ENCODE data around the gene IFNLR1. TPM values are rescaled to one million over a fixed set of nuclear protein-coding genes. Genes with fewer than 3 reads are reported as not detected.

Gene IFNLR1
- total and polyA plus RNA-seq, 4 donors: 0.15 to 1.9 (median 0.32) TPM

- H3K27ac ChIP-seq (ENCODE audit: low read depth in 1 of 2, low read length in 2 of 2): no peak overlapping the region
- no peaks in the 10 kb centered on the region for H3K36me3 ChIP-seq (ENCODE audit: control insufficient read depth in 1 of 2, insufficient read depth in 2 of 2, low read length in 1 of 2)
- H3K4me1 ChIP-seq (ENCODE audit: control insufficient read depth in 1 of 2, insufficient read depth in 2 of 2, low read length in 2 of 2): no peaks in the 10 kb centered on the region
- WGBS, 2 donors: 69 to 71% methylated on average over 1 of the region's 1 CpG
- ATAC-seq (ENCODE audit: low FRiP score) (no peak), DNase-seq (no peak)
- no peaks in the 10 kb centered on the region for H3K9me3 ChIP-seq (ENCODE audit: control insufficient read depth, low read length)
- intact Hi-C loops (cut with DNase I): no loop called here
- peaks cover 0 to 2% of the 10 kb centered on the region in 2 donors for H3K27me3 ChIP-seq (ENCODE audit: control insufficient read depth in 1 of 2, insufficient read depth in 2 of 2, low read length in 1 of 2)
- no peak overlapping the region for H3K4me3 ChIP-seq (ENCODE audit: low read length in 2 of 2)
Observed at GRCh38 chr1:24222793-24223192, 35.7 kb upstream of the IFNLR1 start.

GRCh38 chr1:24222008-24222605 lies 35.0 kb upstream of the IFNLR1 start:
- intact Hi-C loops (cut with DNase I): no loop called here
- Histone ChIP-seq H3K27ac (ENCODE audit: low read depth in 1 of 2, low read length in 2 of 2) (no peak overlapping the region), H3K4me3 (ENCODE audit: low read length in 2 of 2) (no peak overlapping the region), H3K9me3 (ENCODE audit: control insufficient read depth, low read length) (no peaks in the 10 kb centered on the region), H3K27me3 (ENCODE audit: control insufficient read depth in 1 of 2, insufficient read depth in 2 of 2, low read length in 1 of 2) (peaks cover 0 to 2% of the 10 kb centered on the region in 2 donors), H3K36me3 (ENCODE audit: control insufficient read depth in 1 of 2, insufficient read depth in 2 of 2, low read length in 1 of 2) (no peaks in the 10 kb centered on the region), H3K4me1 (ENCODE audit: control insufficient read depth in 1 of 2, insufficient read depth in 2 of 2, low read length in 2 of 2) (no peaks in the 10 kb centered on the region)
- 46 to 47% methylated on average over 9 of the region's 9 CpGs for WGBS, 2 donors
- DNase-seq: no peak
- no peak for ATAC-seq (ENCODE audit: low FRiP score)

- ATAC-seq (ENCODE audit: low FRiP score) (no peak), DNase-seq (no peak)
- Histone ChIP-seq H3K4me1 (ENCODE audit: control insufficient read depth in 1 of 2, insufficient read depth in 2 of 2, low read length in 2 of 2) (no peaks in the 10 kb centered on the region), H3K27me3 (ENCODE audit: control insufficient read depth in 1 of 2, insufficient read depth in 2 of 2, low read length in 1 of 2) (peaks cover 0 to 2% of the 10 kb centered on the region in 2 donors), H3K4me3 (ENCODE audit: low read length in 2 of 2) (no peak overlapping the region), H3K36me3 (ENCODE audit: control insufficient read depth in 1 of 2, insufficient read depth in 2 of 2, low read length in 1 of 2) (no peaks in the 10 kb centered on the region), H3K27ac (ENCODE audit: low read depth in 1 of 2, low read length in 2 of 2) (no peak overlapping the region), H3K9me3 (ENCODE audit: control insufficient read depth, low read length) (no peaks in the 10 kb centered on the region)
- intact Hi-C loops (cut with DNase I): no loop called here
- 52 to 55% methylated on average over 2 of the region's 2 CpGs for WGBS, 2 donors
Observed at GRCh38 chr1:24221246-24221645, 34.2 kb upstream of the IFNLR1 start.

GRCh38 chr1:24216276-24217074 lies 29.4 kb upstream of the IFNLR1 start:
- DNase-seq: no peak
- 14 to 18% methylated on average over 11 to 14 of the region's 14 CpGs for WGBS, 2 donors
- H3K4me3 ChIP-seq (ENCODE audit: low read length in 2 of 2): no peak overlapping the region
- H3K27me3 ChIP-seq (ENCODE audit: control insufficient read depth in 1 of 2, insufficient read depth in 2 of 2, low read length in 1 of 2): no peaks in the 10 kb centered on the region
- no peaks in the 10 kb centered on the region for H3K9me3 ChIP-seq (ENCODE audit: control insufficient read depth, low read length)
- H3K36me3 ChIP-seq (ENCODE audit: control insufficient read depth in 1 of 2, insufficient read depth in 2 of 2, low read length in 1 of 2): no peaks in the 10 kb centered on the region
- H3K27ac ChIP-seq (ENCODE audit: low read depth in 1 of 2, low read length in 2 of 2): no peak overlapping the region
- ATAC-seq (ENCODE audit: low FRiP score): peak; percentile 33
- intact Hi-C loops (cut with DNase I): no loop called here
- no peaks in the 10 kb centered on the region for H3K4me1 ChIP-seq (ENCODE audit: control insufficient read depth in 1 of 2, insufficient read depth in 2 of 2, low read length in 2 of 2)

- Histone ChIP-seq H3K4me1 (ENCODE audit: control insufficient read depth in 1 of 2, insufficient read depth in 2 of 2, low read length in 2 of 2) (no peaks in the 10 kb centered on the region), H3K27me3 (ENCODE audit: control insufficient read depth in 1 of 2, insufficient read depth in 2 of 2, low read length in 1 of 2) (no peaks in the 10 kb centered on the region), H3K4me3 (ENCODE audit: low read length in 2 of 2) (no peak overlapping the region), H3K9me3 (ENCODE audit: control insufficient read depth, low read length) (no peaks in the 10 kb centered on the region), H3K27ac (ENCODE audit: low read depth in 1 of 2, low read length in 2 of 2) (no peak overlapping the region), H3K36me3 (ENCODE audit: control insufficient read depth in 1 of 2, insufficient read depth in 2 of 2, low read length in 1 of 2) (no peaks in the 10 kb centered on the region)
- DNase-seq (no peak), ATAC-seq (ENCODE audit: low FRiP score) (no peak)
- intact Hi-C loops (cut with DNase I): no loop called here
- 68 to 69% methylated on average over 6 of the region's 6 CpGs for WGBS, 2 donors
Observed at GRCh38 chr1:24215226-24215814, 28.2 kb upstream of the IFNLR1 start.

- Histone ChIP-seq H3K4me3 (ENCODE audit: low read length in 2 of 2) (no peak overlapping the region), H3K27me3 (ENCODE audit: control insufficient read depth in 1 of 2, insufficient read depth in 2 of 2, low read length in 1 of 2) (no peaks in the 10 kb centered on the region), H3K27ac (ENCODE audit: low read depth in 1 of 2, low read length in 2 of 2) (no peak overlapping the region), H3K9me3 (ENCODE audit: control insufficient read depth, low read length) (no peaks in the 10 kb centered on the region), H3K36me3 (ENCODE audit: control insufficient read depth in 1 of 2, insufficient read depth in 2 of 2, low read length in 1 of 2) (no peaks in the 10 kb centered on the region), H3K4me1 (ENCODE audit: control insufficient read depth in 1 of 2, insufficient read depth in 2 of 2, low read length in 2 of 2) (no peaks in the 10 kb centered on the region)
- DNase-seq (no peak), ATAC-seq (ENCODE audit: low FRiP score) (no peak)
- WGBS, 2 donors: 80 to 97% methylated on average over 1 to 2 of the region's 2 CpGs
- intact Hi-C loops (cut with DNase I): no loop called here
Observed at GRCh38 chr1:24212376-24212775, 25.3 kb upstream of the IFNLR1 start.

- no peak overlapping the region for H3K27ac ChIP-seq (ENCODE audit: low read depth in 1 of 2, low read length in 2 of 2)
- H3K27me3 ChIP-seq (ENCODE audit: control insufficient read depth in 1 of 2, insufficient read depth in 2 of 2, low read length in 1 of 2): no peaks in the 10 kb centered on the region
- no peaks in the 10 kb centered on the region for H3K36me3 ChIP-seq (ENCODE audit: control insufficient read depth in 1 of 2, insufficient read depth in 2 of 2, low read length in 1 of 2)
- H3K9me3 ChIP-seq (ENCODE audit: control insufficient read depth, low read length): no peaks in the 10 kb centered on the region
- no peaks in the 10 kb centered on the region for H3K4me1 ChIP-seq (ENCODE audit: control insufficient read depth in 1 of 2, insufficient read depth in 2 of 2, low read length in 2 of 2)
- H3K4me3 ChIP-seq (ENCODE audit: low read length in 2 of 2): no peak overlapping the region
- WGBS, 2 donors: 74 to 76% methylated on average over 10 of the region's 10 CpGs
- intact Hi-C loops (cut with DNase I): no loop called here
- ATAC-seq (ENCODE audit: low FRiP score): no peak
- DNase-seq: no peak
Observed at GRCh38 chr1:24210195-24210627, 23.1 kb upstream of the IFNLR1 start.

GRCh38 chr1:24209097-24209496 lies 22.0 kb upstream of the IFNLR1 start:
- H3K4me3 ChIP-seq (ENCODE audit: low read length in 2 of 2): no peak overlapping the region
- ATAC-seq (ENCODE audit: low FRiP score): no peak
- intact Hi-C loops (cut with DNase I): loop anchor here in 1 of 2 donors (10.0 kb wide), 1 partner anchor 426 kb away; no protein-coding TSS in a partner anchor
- no peak for DNase-seq
- no peaks in the 10 kb centered on the region for H3K4me1 ChIP-seq (ENCODE audit: control insufficient read depth in 1 of 2, insufficient read depth in 2 of 2, low read length in 2 of 2)
- H3K36me3 ChIP-seq (ENCODE audit: control insufficient read depth in 1 of 2, insufficient read depth in 2 of 2, low read length in 1 of 2): no peaks in the 10 kb centered on the region
- no peaks in the 10 kb centered on the region for H3K27me3 ChIP-seq (ENCODE audit: control insufficient read depth in 1 of 2, insufficient read depth in 2 of 2, low read length in 1 of 2)
- H3K27ac ChIP-seq (ENCODE audit: low read depth in 1 of 2, low read length in 2 of 2): no peak overlapping the region
- WGBS, 2 donors: 91% methylated on average over 5 of the region's 5 CpGs
- H3K9me3 ChIP-seq (ENCODE audit: control insufficient read depth, low read length): no peaks in the 10 kb centered on the region
